ENCODE results near the gene SLC39A2. TPM values are rescaled to one million over a fixed set of nuclear protein-coding genes. Genes with fewer than 3 reads are reported as not detected.
"Not testable (repeated sequence)": the region's sequence is repeated elsewhere in the genome, so short reads cannot be mapped to it uniquely, and the experiment has no call there.

Gene SLC39A2
- total and polyA plus RNA-seq, 9 donors, result 0.04 to 0.61 TPM; not detected in 7

GRCh38 chr14:20996521-20996920 lies 2.6 kb upstream of the SLC39A2 start:
- DNase-seq, result no peak
- H3K4me1 ChIP-seq (ENCODE audit: control insufficient read depth, insufficient read depth, low read length), result no peaks in the 10 kb centered on the region
- peaks cover 51% of the 10 kb centered on the region for H3K36me3 ChIP-seq (ENCODE audit: control insufficient read depth, insufficient read depth, low read length)
- WGBS (ENCODE audit: insufficient coverage), result 84% methylated on average over 7 of the region's 14 CpGs
- H3K4me3 ChIP-seq (ENCODE audit: low read length), result no peak overlapping the region
- no peaks in the 10 kb centered on the region for H3K9me3 ChIP-seq (replicated peaks; ENCODE audit: control insufficient read depth, low read depth, low read length)
- H3K27ac ChIP-seq (ENCODE audit: low read length), result no peak overlapping the region
- H3K27me3 ChIP-seq (ENCODE audit: control insufficient read depth, insufficient read depth, low read length), result no peaks in the 10 kb centered on the region

DNA sequence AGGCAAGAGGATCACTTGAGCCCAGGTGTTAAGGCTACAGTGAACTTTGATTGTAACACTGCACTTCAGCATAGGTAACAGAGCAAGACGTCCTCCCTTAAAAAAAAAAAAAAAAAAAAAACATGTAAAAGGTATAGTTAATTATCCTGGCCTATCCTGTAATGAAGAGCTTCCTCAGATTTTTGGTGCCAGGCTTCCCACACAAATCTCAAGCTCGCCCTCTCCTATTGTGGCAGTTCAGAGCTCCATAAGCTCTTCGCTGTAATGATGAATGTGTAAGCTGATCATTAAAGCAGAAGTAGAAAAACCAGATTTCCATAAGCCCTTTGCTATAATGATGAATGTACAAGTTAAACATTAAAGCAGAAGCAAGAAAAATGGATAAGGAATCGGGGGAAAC lies 2.0 kb upstream of the SLC39A2 start:
- no CpG with 5 or more reads among the region's 4 CpGs for WGBS (ENCODE audit: insufficient coverage)
- H3K36me3 ChIP-seq (ENCODE audit: control insufficient read depth, insufficient read depth, low read length), result peaks cover 47% of the 10 kb centered on the region

DNA sequence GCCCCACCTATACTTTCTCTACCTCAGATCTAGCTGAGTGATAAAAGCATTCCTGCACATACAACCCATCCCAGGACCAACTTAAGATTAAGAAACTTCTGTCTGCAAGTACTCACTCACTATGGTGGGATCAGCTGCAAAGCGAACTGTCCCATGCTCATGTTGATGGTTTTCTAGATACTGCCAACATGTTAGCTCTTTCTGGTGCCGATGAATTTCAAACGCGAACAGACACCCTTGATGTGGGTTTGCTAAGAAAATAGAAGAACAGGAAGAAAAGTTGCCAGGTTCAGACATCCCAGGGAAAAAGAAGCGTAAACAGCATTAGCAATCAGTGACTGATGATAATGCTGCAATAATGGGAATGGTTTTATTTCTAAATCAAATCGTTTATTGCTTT lies 1.5 kb upstream of the SLC39A2 start:
- Histone ChIP-seq H3K4me3 (ENCODE audit: low read length) (no peak overlapping the region), H3K9me3 (replicated peaks; ENCODE audit: control insufficient read depth, low read depth, low read length) (no peaks in the 10 kb centered on the region), H3K36me3 (ENCODE audit: control insufficient read depth, insufficient read depth, low read length) (peaks cover 43% of the 10 kb centered on the region), H3K27ac (ENCODE audit: low read length) (no peak overlapping the region), H3K27me3 (ENCODE audit: control insufficient read depth, insufficient read depth, low read length) (no peaks in the 10 kb centered on the region), H3K4me1 (ENCODE audit: control insufficient read depth, insufficient read depth, low read length) (no peaks in the 10 kb centered on the region)
- 91% methylated on average over 4 of the region's 6 CpGs for WGBS (ENCODE audit: insufficient coverage)
- no peak for DNase-seq

More for the DNA sequence above, 2.0 kb upstream of the SLC39A2 start:
- DNase-seq, result no peak
- Histone ChIP-seq H3K27ac (ENCODE audit: low read length) (no peak overlapping the region), H3K4me1 (ENCODE audit: control insufficient read depth, insufficient read depth, low read length) (no peaks in the 10 kb centered on the region), H3K4me3 (ENCODE audit: low read length) (no peak overlapping the region), H3K9me3 (replicated peaks; ENCODE audit: control insufficient read depth, low read depth, low read length) (no peaks in the 10 kb centered on the region), H3K27me3 (ENCODE audit: control insufficient read depth, insufficient read depth, low read length) (no peaks in the 10 kb centered on the region)

DNA sequence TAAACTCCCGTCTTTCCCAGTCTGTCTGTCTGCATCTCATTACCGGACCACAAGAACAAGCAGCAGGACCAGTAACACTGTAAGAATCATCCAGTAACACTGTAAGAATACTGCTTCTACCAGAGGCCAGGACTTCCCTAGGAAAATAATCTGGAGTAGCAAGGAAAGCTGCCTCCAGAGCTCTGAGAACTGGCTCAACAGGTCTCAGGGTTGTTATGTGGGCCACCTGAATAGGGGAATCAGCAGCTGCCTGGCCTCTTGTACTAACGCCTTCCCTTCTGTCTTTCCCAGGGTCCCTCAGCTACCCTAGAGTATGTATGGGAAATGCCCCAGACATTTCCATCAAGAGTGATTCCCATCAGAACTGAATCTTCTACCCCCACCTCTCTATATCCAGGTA lies 954 bp upstream of the SLC39A2 start:
- Histone ChIP-seq H3K27ac (ENCODE audit: low read length) (no peak overlapping the region), H3K9me3 (replicated peaks; ENCODE audit: control insufficient read depth, low read depth, low read length) (no peaks in the 10 kb centered on the region), H3K4me3 (ENCODE audit: low read length) (no peak overlapping the region), H3K4me1 (ENCODE audit: control insufficient read depth, insufficient read depth, low read length) (no peaks in the 10 kb centered on the region), H3K36me3 (ENCODE audit: control insufficient read depth, insufficient read depth, low read length) (peaks cover 37% of the 10 kb centered on the region), H3K27me3 (ENCODE audit: control insufficient read depth, insufficient read depth, low read length) (no peaks in the 10 kb centered on the region)
- no CpG with 5 or more reads among the region's 3 CpGs for WGBS (ENCODE audit: insufficient coverage)
- no peak for DNase-seq

DNA sequence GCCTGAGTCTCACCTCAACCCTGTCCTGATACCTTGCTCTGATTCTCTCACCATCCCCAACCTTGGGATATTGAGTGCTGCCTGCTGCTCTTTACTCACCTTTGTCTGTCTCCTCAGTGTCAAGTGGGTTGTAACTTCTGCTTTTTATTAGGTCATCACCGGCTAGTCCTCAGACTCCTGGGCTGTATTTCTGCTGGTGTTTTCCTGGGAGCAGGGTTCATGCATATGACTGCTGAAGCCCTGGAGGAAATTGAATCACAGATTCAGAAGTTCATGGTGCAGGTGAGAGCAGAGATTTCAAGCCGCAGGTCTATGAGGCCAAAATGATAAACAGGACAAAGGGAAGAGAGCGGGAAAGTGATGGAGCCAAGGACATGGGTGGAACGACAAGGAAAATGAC lies 498 bp downstream of the SLC39A2 start:
- 58% methylated on average over 4 of the region's 4 CpGs for WGBS (ENCODE audit: insufficient coverage)

GRCh38 chr14:21001218-21001617 lies 2.1 kb downstream of the SLC39A2 start:
- Histone ChIP-seq H3K36me3 (ENCODE audit: control insufficient read depth, insufficient read depth, low read length) (peaks cover 10% of the 10 kb centered on the region), H3K9me3 (replicated peaks; ENCODE audit: control insufficient read depth, low read depth, low read length) (no peaks in the 10 kb centered on the region), H3K27ac (ENCODE audit: low read length) (no peak overlapping the region), H3K4me1 (ENCODE audit: control insufficient read depth, insufficient read depth, low read length) (no peaks in the 10 kb centered on the region), H3K4me3 (ENCODE audit: low read length) (no peak overlapping the region), H3K27me3 (ENCODE audit: control insufficient read depth, insufficient read depth, low read length) (no peaks in the 10 kb centered on the region)
- WGBS (ENCODE audit: insufficient coverage), result 55% methylated on average over 2 of the region's 7 CpGs
- no peak for DNase-seq

More for the DNA sequence above, 498 bp downstream of the SLC39A2 start:
- H3K27ac ChIP-seq (ENCODE audit: low read length), result no peak overlapping the region
- no peak for DNase-seq
- no peaks in the 10 kb centered on the region for H3K4me1 ChIP-seq (ENCODE audit: control insufficient read depth, insufficient read depth, low read length)
- no peak overlapping the region for H3K4me3 ChIP-seq (ENCODE audit: low read length)
- peaks cover 26% of the 10 kb centered on the region for H3K36me3 ChIP-seq (ENCODE audit: control insufficient read depth, insufficient read depth, low read length)
- no peaks in the 10 kb centered on the region for H3K27me3 ChIP-seq (ENCODE audit: control insufficient read depth, insufficient read depth, low read length)
- H3K9me3 ChIP-seq (replicated peaks; ENCODE audit: control insufficient read depth, low read depth, low read length), result no peaks in the 10 kb centered on the region

- H3K27me3 ChIP-seq (ENCODE audit: control insufficient read depth, insufficient read depth, low read length), result no peaks in the 10 kb centered on the region
- H3K9me3 ChIP-seq (replicated peaks; ENCODE audit: control insufficient read depth, low read depth, low read length), result no peaks in the 10 kb centered on the region
- H3K4me1 ChIP-seq (ENCODE audit: control insufficient read depth, insufficient read depth, low read length), result no peaks in the 10 kb centered on the region
- DNase-seq, result no peak
- H3K36me3 ChIP-seq (ENCODE audit: control insufficient read depth, insufficient read depth, low read length), result no peaks in the 10 kb centered on the region
- no peak overlapping the region for H3K4me3 ChIP-seq (ENCODE audit: low read length)
- H3K27ac ChIP-seq (ENCODE audit: low read length), result no peak overlapping the region
- 76% methylated on average over 13 of the region's 14 CpGs for WGBS (ENCODE audit: insufficient coverage)
Observed at GRCh38 chr14:21003788-21004346, 4.8 kb downstream of the SLC39A2 start.

DNA sequence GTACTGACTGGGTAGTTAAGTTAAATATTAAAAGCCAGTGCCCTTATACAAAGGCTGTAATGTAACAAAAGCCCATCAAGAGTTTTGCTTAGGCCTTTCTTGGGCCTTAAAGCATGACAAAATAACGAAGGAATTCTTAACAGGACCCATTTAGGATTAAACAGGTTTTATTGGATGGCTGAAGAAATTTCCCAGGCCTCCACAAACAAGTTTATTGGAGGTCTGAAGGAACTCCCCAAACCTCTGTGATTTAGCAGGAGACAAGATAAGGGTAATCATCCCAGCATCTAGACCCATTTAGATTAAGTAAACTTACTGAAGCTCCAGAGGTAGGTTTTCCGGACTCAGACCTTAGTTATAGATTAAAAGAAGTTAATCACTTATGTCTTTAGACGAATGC lies 10.6 kb downstream of the SLC39A2 start:
- not testable (repeated sequence) for H3K4me1 ChIP-seq (ENCODE audit: control insufficient read depth, insufficient read depth, low read length); H3K9me3 ChIP-seq (replicated peaks; ENCODE audit: control insufficient read depth, low read depth, low read length); H3K4me3 ChIP-seq (ENCODE audit: low read length); H3K27me3 ChIP-seq (ENCODE audit: control insufficient read depth, insufficient read depth, low read length); H3K27ac ChIP-seq (ENCODE audit: low read length); H3K36me3 ChIP-seq (ENCODE audit: control insufficient read depth, insufficient read depth, low read length); DNase-seq
- no CpG with 5 or more reads among the region's 3 CpGs for WGBS (ENCODE audit: insufficient coverage)

- Histone ChIP-seq H3K4me3 (ENCODE audit: low read length) (no peak overlapping the region), H3K27ac (ENCODE audit: low read length) (no peak overlapping the region), H3K27me3 (ENCODE audit: control insufficient read depth, insufficient read depth, low read length) (no peaks in the 10 kb centered on the region), H3K9me3 (replicated peaks; ENCODE audit: control insufficient read depth, low read depth, low read length) (no peaks in the 10 kb centered on the region), H3K4me1 (ENCODE audit: control insufficient read depth, insufficient read depth, low read length) (peaks cover 8% of the 10 kb centered on the region), H3K36me3 (ENCODE audit: control insufficient read depth, insufficient read depth, low read length) (peaks cover 1% of the 10 kb centered on the region)
- WGBS (ENCODE audit: insufficient coverage), result no CpG with 5 or more reads among the region's 1 CpG
- no peak for DNase-seq
Observed at GRCh38 chr14:21011136-21011535, 12.0 kb downstream of the SLC39A2 start.

DNA sequence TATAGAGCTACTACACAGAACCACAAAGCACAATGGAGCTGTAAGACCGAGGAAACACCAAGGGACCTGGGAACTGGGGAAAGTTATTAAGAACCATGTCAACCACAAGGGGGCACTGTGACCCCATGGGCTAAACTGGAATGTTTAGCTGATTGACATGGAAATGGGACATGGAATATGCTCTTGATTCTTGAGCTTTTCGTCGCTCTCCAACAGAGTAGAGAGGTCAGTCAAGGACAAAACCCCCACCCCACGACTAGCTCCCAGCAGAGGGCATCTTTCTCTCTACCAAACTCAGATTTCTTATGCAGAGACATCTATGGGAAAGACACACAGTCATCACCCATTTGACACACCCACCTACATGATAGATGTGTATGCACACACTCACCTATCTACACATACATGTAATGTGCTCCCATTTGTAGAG lies 15.7 kb downstream of the SLC39A2 start:
- no peaks in the 10 kb centered on the region for H3K27me3 ChIP-seq (ENCODE audit: control insufficient read depth, insufficient read depth, low read length)
- H3K4me3 ChIP-seq (ENCODE audit: low read length), result no peak overlapping the region
- peaks cover 8% of the 10 kb centered on the region for H3K4me1 ChIP-seq (ENCODE audit: control insufficient read depth, insufficient read depth, low read length)
- 0% methylated on average over 1 of the region's 4 CpGs for whole genome bisulfite sequencing (ENCODE audit: insufficient coverage)
- peak; percentile 93 for DNase-seq
- H3K36me3 ChIP-seq (ENCODE audit: control insufficient read depth, insufficient read depth, low read length), result peaks cover 38% of the 10 kb centered on the region
- no peak overlapping the region for H3K27ac ChIP-seq (ENCODE audit: low read length)
- H3K9me3 ChIP-seq (replicated peaks; ENCODE audit: control insufficient read depth, low read depth, low read length), result no peaks in the 10 kb centered on the region

DNA sequence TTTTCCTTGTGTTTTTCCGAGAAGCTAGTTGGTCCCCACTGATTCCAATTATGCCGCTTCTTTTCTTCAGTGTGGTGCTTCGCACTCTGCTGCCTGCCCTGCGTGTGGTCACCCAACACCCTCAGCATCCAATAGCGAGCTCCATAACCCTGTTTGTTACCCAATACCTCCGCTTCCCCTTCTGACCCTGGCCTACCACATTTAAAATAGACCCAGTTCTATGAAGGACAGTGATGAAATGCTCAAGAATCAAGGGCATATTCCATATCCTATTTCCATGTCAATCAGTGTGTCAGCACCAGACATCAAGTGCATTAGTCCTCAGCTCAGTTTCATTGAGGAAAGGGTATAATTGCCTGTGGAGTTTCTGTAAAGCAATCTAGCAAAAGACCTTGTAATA lies 16.2 kb downstream of the SLC39A2 start:
- peaks cover 41% of the 10 kb centered on the region for H3K36me3 ChIP-seq (ENCODE audit: control insufficient read depth, insufficient read depth, low read length)
- peaks cover 8% of the 10 kb centered on the region for H3K4me1 ChIP-seq (ENCODE audit: control insufficient read depth, insufficient read depth, low read length)
- no peak for DNase-seq
- H3K4me3 ChIP-seq (ENCODE audit: low read length), result no peak overlapping the region
- H3K27me3 ChIP-seq (ENCODE audit: control insufficient read depth, insufficient read depth, low read length), result no peaks in the 10 kb centered on the region
- no peak overlapping the region for H3K27ac ChIP-seq (ENCODE audit: low read length)
- H3K9me3 ChIP-seq (replicated peaks; ENCODE audit: control insufficient read depth, low read depth, low read length), result no peaks in the 10 kb centered on the region
- WGBS (ENCODE audit: insufficient coverage), result 42% methylated on average over 5 of the region's 6 CpGs
